Loucy (cell line): ENCODE measurements around the gene CFAP206.

Source experiments
- CTCF ChIP-seq: fragments of 200-600 bp; sonication (generic); conservative IDR thresholded peaks from 2 replicates; pipeline ENCODE4 v1.5.1; 2014; ENCODE audit warnings: mild to moderate bottlenecking, antibody characterized with exemption, low read length
- EZH2phosphoT487 ChIP-seq: fragments of 200-600 bp; IDR thresholded peaks from 2 replicates; pipeline ENCODE4 v1.6.1; 2018; ENCODE audit warnings: antibody characterized with exemption, mild to moderate bottlenecking, moderate library complexity, borderline replicate concordance

- TF ChIP-seq CTCF, result peak; percentile 31; the same call in 1 of the 2 replicates
- no peak for TF ChIP-seq EZH2phosphoT487
Measured at GRCh38 chr6:87407901-87408720, at the start of gene CFAP206.
